G401 (cell line): ENCODE data around the gene OR52E1. TPM values are rescaled to one million over a fixed set of nuclear protein-coding genes. Genes with fewer than 3 reads are reported as not detected.
"Not testable (repeated sequence)": the region's sequence is repeated elsewhere in the genome, so short reads cannot be mapped to it uniquely, and the experiment has no call there.

Source experiments
- DNase-seq: peaks from one replicate; pipeline ENCODE4 v3.0.0-alpha.2; 2015; ENCODE audit warnings: low spot score
- in situ Hi-C: cut with HindIII; loops from 2 replicates; pipeline ENCODE4 v1.10.0; 2016; ENCODE audit warnings: low sequenced_read_pairs, mixed read lengths
- total RNA-seq: library from RNA; depleted of rRNA; stranded (reverse); fragments of >200 nt; shearing (Covaris generic); gene quantifications from 2 replicates; pipeline ENCODE4 v1.2.3, GENCODE V29; 2014; rRNA removed

Gene OR52E1
- not detected in 2 replicates for total RNA-seq

DNA sequence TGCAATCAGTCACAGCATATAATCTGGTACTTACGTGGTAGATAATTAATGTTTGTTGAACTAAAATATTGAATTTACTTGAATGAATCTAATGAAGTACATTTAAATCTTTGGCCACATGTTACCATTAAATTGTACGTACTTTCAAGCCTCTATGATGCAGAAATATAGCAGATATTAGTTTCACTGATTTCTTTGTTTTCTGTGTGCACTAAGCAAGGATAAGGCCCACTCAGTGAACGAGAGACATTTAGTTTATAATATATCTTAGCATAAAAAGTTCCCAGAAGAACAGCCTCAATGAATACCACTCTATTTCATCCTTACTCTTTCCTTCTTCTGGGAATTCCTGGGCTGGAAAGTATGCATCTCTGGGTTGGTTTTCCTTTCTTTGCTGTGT lies at the start of gene OR52E1:
Gene OR52E1 (plus strand): TSS at position 301 of the 400 bp plus-strand sequence.
- DNase-seq, result no peak
- in situ Hi-C loops, result no loop called here

DNA sequence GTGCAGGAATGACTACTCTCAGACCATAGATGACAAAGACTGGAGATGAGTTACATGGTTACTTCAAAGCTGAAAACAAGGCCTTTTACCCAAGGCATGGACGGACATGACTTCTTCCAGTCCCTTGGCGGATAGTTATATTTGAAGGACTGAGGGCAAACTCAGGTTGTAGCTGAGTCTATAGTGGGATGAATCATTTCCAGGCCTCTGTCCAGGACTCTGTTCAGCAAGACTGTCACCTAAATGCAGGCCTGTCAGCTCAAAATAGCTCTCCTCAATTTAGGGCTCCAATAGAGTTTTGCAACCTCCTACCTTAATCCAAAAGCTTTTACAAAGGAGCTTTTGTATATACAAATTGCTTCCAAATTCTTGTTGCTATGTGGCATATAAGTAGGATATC lies 47.4 kb upstream of the OR52E1 start:
- no peak for DNase-seq
- in situ Hi-C loops, result no loop called here

DNA sequence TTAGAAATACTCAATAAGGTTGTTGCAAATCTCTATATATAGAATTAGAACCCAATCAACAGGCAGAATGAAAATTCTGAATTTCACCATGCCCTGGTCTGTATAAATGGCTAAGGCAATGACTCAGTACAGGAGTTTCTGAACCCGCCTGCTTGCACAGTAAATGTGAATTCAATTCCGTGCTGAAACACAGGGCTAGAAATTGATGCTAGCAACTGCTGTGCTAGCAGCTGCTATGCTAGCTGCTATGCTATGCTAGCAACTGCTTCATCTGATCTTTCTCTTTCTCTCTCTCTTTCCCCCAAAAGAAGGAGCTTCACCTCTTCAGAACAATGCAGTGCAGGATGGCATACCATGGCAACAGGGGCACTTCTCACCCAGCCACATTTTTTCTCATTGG lies 32.7 kb upstream of the OR52E1 start:
- in situ Hi-C loops, result no loop called here
- peak; percentile 87 for DNase-seq

GRCh38 chr11:5037926-5038325 lies 31.4 kb upstream of the OR52E1 start:
- in situ Hi-C loops, result no loop called here
- DNase-seq, result peak; percentile 68

- peak; percentile 93 for DNase-seq
- in situ Hi-C loops, result no loop called here
These were observed 31.0 kb upstream of the OR52E1 start for GRCh38 chr11:5038341-5038740.

- no peak for DNase-seq
- in situ Hi-C loops, result no loop called here
These were observed 28.5 kb upstream of the OR52E1 start for GRCh38 chr11:5040876-5041275.

- no peak for DNase-seq
- in situ Hi-C loops, result no loop called here
These were observed 27.3 kb upstream of the OR52E1 start for GRCh38 chr11:5042091-5042490.

DNA sequence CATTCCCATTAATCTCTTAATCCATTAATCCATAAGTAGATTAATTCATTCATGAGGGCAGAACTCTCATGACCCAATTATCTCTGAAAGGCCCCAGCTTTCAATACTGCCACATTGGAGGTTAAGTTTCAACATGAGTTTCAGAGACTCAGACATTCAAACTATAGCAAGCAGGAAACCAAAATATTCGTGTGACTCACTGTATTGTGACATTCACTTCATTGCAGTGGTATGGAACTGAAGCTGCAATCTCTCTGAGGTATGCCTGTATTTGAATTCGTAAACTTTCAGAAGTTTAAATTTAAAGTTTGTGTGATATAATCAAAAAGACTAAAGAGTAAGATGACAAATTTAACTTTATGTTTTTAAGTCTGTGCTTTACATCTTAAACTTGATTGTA lies 26.0 kb upstream of the OR52E1 start:
- no peak for DNase-seq
- in situ Hi-C loops, result no loop called here

GRCh38 chr11:5046226-5046625 lies 23.1 kb upstream of the OR52E1 start, which contains the start of gene OR52J3:
Gene OR52J3 (plus strand): TSS chr11:5046526. CDS start chr11:5046526, 0 bp downstream.
- in situ Hi-C loops, result no loop called here
- DNase-seq, result no peak

- DNase-seq, result no peak
- in situ Hi-C loops, result no loop called here
These were observed 22.5 kb upstream of the OR52E1 start for GRCh38 chr11:5046754-5047330.

GRCh38 chr11:5058679-5059078 lies 10.7 kb upstream of the OR52E1 start:
- in situ Hi-C loops, DNase-seq: not testable (repeated sequence)

DNA sequence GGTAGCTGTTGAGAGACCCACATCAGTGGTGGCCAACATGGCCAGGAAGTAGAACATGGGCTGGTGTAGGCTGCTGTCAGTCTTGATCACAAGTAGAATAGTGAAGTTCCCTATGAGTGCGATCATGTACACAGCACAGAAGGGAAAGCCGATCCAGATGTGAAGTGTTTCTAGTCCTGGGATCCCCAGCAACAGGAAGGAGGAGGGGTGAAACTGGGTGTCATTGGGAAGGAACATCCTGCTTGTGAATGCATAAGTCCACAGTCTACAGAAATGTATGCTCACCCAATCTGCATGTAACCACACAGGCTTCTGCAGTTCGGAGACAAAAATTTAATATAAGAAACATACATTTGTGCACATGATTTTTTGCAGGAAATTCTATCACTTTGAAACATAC lies 10.0 kb upstream of the OR52E1 start, which contains the start of gene OR52E2:
Gene OR52E2 (minus strand): TSS at position 237 of the 400 bp plus-strand sequence. CDS start 0 bp downstream, at position 237.
- DNase-seq, result no peak
- in situ Hi-C loops, result no loop called here

- in situ Hi-C loops, result no loop called here
- DNase-seq, result no peak
These were observed 4.3 kb upstream of the OR52E1 start for GRCh38 chr11:5065027-5065426.

GRCh38 chr11:5071799-5072198 lies 2.4 kb downstream of the OR52E1 start:
- in situ Hi-C loops, result no loop called here
- no peak for DNase-seq

- DNase-seq, result no peak
- in situ Hi-C loops, result no loop called here
These were observed 12.0 kb downstream of the OR52E1 start for GRCh38 chr11:5081405-5081804.

- no peak for DNase-seq
- in situ Hi-C loops, result no loop called here
These were observed 14.2 kb downstream of the OR52E1 start for GRCh38 chr11:5083602-5084001.

GRCh38 chr11:5088556-5088955 lies 19.2 kb downstream of the OR52E1 start:
- peak; percentile 13 for DNase-seq
- in situ Hi-C loops, result no loop called here

- in situ Hi-C loops, result no loop called here
- no peak for DNase-seq
These were observed 21.3 kb downstream of the OR52E1 start for GRCh38 chr11:5090668-5091067.

DNA sequence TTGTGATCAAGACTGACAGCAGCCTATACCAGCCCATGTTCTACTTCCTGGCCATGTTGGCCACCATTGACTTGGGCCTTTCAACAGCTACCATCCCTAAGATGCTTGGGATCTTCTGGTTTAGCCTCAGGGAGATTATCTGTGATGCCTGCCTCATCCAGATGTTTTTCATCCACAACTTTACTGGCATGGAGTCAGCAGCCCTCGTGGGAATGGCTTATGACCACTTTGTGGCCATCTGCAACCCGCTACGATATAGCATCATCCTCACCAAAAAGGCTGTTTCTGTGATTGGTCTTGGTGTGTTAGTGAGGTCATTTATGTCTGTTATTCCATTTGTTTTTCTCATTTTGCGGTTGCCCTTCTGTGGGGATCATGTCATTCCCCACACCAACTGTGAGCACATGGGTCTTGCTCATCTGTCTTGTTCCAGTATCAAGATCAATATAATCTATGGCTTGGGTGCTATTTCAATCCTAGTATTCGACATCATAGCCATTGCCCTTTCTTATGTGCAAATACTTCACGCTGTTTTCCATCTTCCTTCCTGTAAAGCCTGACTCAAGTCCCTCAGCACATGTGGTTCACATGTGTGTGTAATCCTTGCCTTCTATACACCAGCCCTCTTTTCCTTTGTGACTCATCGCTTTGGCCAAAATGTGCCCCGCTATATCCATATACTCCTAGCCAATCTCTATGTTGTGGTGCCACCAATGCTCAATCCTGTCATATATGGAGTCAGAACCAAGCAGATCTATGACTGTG lies 23.6 kb downstream of the OR52E1 start:
- in situ Hi-C loops, result no loop called here
- DNase-seq, result no peak

GRCh38 chr11:5096011-5096410 lies 26.6 kb downstream of the OR52E1 start:
- no peak for DNase-seq
- in situ Hi-C loops, result no loop called here

DNA sequence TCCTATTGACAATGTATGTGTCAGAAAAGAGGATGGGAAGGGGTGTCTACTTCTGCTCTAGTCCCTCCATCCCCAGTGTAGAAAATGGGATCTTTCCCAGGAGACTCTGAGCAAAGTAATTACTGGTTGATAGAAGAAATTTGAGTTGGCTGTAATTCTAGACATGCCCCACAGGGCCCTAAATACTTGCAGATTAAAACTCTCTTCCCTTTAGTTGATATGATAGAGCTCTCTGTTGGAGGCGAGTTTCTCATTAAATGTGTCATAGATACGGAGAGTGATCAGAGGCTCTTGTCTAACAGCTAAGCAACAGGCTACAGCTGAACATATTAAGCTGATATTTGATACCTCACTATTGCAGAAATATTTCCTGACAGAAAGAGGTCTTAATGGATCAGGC lies 32.9 kb downstream of the OR52E1 start:
- DNase-seq, result no peak
- in situ Hi-C loops, result no loop called here
